Iris pigment epithelial cell (primary cell): ENCODE measurements around the gene SNRPA1.

ENCODE experiments used
- DNase-seq: peaks from one replicate; pipeline ENCODE4 v3.0.0-alpha.2; 2011; ENCODE audit warnings: low read depth

SNRPA1 gene

GRCh38 chr15:101242160-101242998 is 52.7 kb downstream of the SNRPA1 start:
- DNase-seq = peak; percentile 85

- DNase-seq = peak; percentile 85
Observed at GRCh38 chr15:101240358-101240757, 54.7 kb downstream of the SNRPA1 start.

- DNase-seq = no peak
Observed at GRCh38 chr15:101239724-101240136, 55.3 kb downstream of the SNRPA1 start.

GRCh38 chr15:101237251-101237650 is 57.8 kb downstream of the SNRPA1 start:
- DNase-seq = peak; percentile 46

GRCh38 chr15:101233651-101234280 is 61.3 kb downstream of the SNRPA1 start:
- no peak for DNase-seq

GRCh38 chr15:101232677-101233076 is 62.4 kb downstream of the SNRPA1 start:
- no peak for DNase-seq
